Measurements from ENCODE around the gene CRYGA. TPM values are rescaled to one million over a fixed set of nuclear protein-coding genes. Genes with fewer than 3 reads are reported as not detected.
"Not testable (repeated sequence)": the region's sequence is repeated elsewhere in the genome, so short reads cannot be mapped to it uniquely, and the experiment has no call there.

Gene CRYGA
- total RNA-seq, 1 donor from 2014 or later = not detected

GRCh38 chr2:208128136-208128535 lies 35.3 kb downstream of the CRYGA start:
- TF ChIP-seq CTCF (IDR thresholded peaks at IDR 0.05; ENCODE audit: borderline replicate concordance) = no peak
- H3K27ac ChIP-seq (replicated peaks) = no peak overlapping the region
- H3K4me3 ChIP-seq = no peak overlapping the region
- DNase-seq = no peak
- no peaks in the 10 kb centered on the region for H3K9me3 ChIP-seq (replicated peaks)
- peaks cover 38% of the 10 kb centered on the region for H3K27me3 ChIP-seq (ENCODE audit: low read depth)
- peaks cover 7% of the 10 kb centered on the region for H3K4me1 ChIP-seq
- no peaks in the 10 kb centered on the region for H3K36me3 ChIP-seq
- intact Hi-C loops (cut with micrococcal nuclease) = no loop called here

GRCh38 chr2:208127090-208127489 lies 36.3 kb downstream of the CRYGA start:
- no peak for DNase-seq
- H3K9me3 ChIP-seq (replicated peaks) = no peaks in the 10 kb centered on the region
- H3K4me3 ChIP-seq = no peak overlapping the region
- H3K27ac ChIP-seq (replicated peaks) = no peak overlapping the region
- H3K4me1 ChIP-seq = peaks cover 7% of the 10 kb centered on the region
- intact Hi-C loops (cut with micrococcal nuclease) = no loop called here
- TF ChIP-seq CTCF (IDR thresholded peaks at IDR 0.05; ENCODE audit: borderline replicate concordance) = no peak
- peaks cover 44% of the 10 kb centered on the region for H3K27me3 ChIP-seq (ENCODE audit: low read depth)
- H3K36me3 ChIP-seq = no peaks in the 10 kb centered on the region

DNA sequence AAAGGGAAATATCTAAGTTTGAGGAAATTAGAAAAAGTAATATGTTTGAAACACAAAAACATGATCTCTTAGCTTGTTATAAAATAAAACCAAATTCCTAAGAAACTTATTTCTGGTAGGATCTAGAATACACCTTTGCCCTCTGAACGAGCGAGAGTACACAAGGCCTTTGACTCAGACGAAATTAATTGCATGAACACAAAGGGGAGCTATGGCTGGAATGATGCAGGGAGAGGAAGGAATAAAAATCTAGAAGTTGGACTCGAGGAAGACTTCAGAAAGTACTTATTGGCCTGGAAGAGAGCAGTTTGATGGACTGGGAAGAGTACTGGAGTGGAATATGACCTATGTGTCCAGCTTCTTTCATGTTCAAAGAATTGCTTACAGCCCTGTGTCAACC lies 38.1 kb downstream of the CRYGA start:
- peaks cover 44% of the 10 kb centered on the region for H3K27me3 ChIP-seq (ENCODE audit: low read depth)
- no peak overlapping the region for H3K27ac ChIP-seq (replicated peaks)
- no peak for TF ChIP-seq CTCF (IDR thresholded peaks at IDR 0.05; ENCODE audit: borderline replicate concordance)
- no peak for DNase-seq
- intact Hi-C loops (cut with micrococcal nuclease) = no loop called here
- H3K4me3 ChIP-seq = no peak overlapping the region
- no peaks in the 10 kb centered on the region for H3K36me3 ChIP-seq
- H3K4me1 ChIP-seq = peaks cover 7% of the 10 kb centered on the region
- no peaks in the 10 kb centered on the region for H3K9me3 ChIP-seq (replicated peaks)

DNA sequence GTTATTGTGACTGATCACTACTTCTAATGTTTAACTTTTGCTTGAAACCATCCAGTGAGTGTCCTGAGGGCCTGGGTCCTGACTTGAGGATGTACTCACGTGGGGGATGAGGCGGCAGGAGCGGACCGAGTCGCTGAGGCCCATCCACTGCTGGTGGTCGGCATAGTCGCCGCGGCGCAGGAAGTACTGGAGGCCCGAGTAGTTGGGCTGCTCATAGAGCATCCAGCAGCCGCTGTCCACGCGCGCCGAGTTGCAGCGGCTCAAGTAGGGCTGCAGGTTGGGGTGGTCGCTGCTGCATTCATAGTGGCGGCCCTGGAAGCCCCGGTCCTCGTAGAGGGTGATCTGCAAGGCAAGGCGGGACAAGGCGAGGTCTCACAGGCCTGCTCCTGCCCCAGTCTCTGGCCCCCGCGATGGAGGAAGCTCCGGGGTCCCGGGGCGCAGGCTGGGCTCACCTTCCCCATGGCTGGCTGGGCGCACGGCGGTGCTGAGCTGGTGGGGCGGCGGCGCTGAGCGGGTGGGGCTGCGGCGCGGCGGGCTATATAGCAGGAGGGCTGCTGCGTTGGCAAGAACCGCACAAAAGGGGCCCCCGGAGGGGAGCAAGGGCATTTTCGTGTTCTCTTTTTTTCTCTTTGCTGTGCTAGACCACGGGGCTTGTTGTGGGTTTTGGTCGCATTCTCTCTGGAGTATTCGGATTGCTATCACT lies 39.2 kb downstream of the CRYGA start, which contains the start of gene CRYGD:
TSS of gene CRYGD (minus strand) at position 512 of the 703 bp plus-strand sequence. CDS start at position 461, 51 bp downstream.
- intact Hi-C loops (cut with micrococcal nuclease); H3K4me1 ChIP-seq; H3K9me3 ChIP-seq (replicated peaks); H3K27ac ChIP-seq (replicated peaks); DNase-seq; H3K36me3 ChIP-seq: not testable (repeated sequence)
- peaks cover 44% of the 10 kb centered on the region for H3K27me3 ChIP-seq (ENCODE audit: low read depth)
- peak within 1 kb of the TSS; percentile 54 for H3K4me3 ChIP-seq

- Histone ChIP-seq H3K9me3 (replicated peaks) (no peaks in the 10 kb centered on the region), H3K27me3 (ENCODE audit: low read depth) (peaks cover 42% of the 10 kb centered on the region), H3K36me3 (no peaks in the 10 kb centered on the region), H3K4me1 (peaks cover 7% of the 10 kb centered on the region), H3K4me3 (no peak overlapping the region), H3K27ac (replicated peaks) (no peak overlapping the region)
- no peak for DNase-seq
- intact Hi-C loops (cut with micrococcal nuclease) = no loop called here
- no peak for TF ChIP-seq CTCF (IDR thresholded peaks at IDR 0.05; ENCODE audit: borderline replicate concordance)
Measured at GRCh38 chr2:208122248-208122647, 41.1 kb downstream of the CRYGA start.

DNA sequence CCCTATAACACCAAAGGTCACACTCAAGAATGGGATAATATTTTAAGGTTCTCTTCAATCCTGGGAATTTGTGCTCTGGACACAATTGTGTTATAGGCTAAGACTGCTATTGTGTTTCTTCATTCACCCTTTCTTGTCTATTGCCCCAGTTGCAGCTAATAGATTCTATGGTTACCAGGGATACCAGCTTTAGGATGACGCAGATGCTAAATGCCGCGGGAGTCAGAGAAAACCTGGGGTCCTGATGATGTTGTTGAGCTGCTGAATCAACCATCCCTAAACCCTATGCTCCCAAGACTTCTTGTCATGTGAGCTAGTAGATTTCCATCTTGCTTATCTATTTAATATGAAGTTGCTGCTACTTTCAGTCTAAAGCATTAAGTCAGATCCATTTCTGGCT lies 44.5 kb downstream of the CRYGA start:
- Histone ChIP-seq H3K9me3 (replicated peaks) (no peaks in the 10 kb centered on the region), H3K4me3 (no peak overlapping the region), H3K27ac (replicated peaks) (no peak overlapping the region), H3K4me1 (peaks cover under 1% of the 10 kb centered on the region), H3K36me3 (no peaks in the 10 kb centered on the region), H3K27me3 (ENCODE audit: low read depth) (peaks cover 32% of the 10 kb centered on the region)
- DNase-seq = no peak
- TF ChIP-seq CTCF (IDR thresholded peaks at IDR 0.05; ENCODE audit: borderline replicate concordance) = no peak
- intact Hi-C loops (cut with micrococcal nuclease) = no loop called here

GRCh38 chr2:208117390-208117789 lies 46.0 kb downstream of the CRYGA start:
- H3K9me3 ChIP-seq (replicated peaks); H3K4me1 ChIP-seq; H3K27ac ChIP-seq (replicated peaks); H3K4me3 ChIP-seq; intact Hi-C loops (cut with micrococcal nuclease); H3K36me3 ChIP-seq; DNase-seq: not testable (repeated sequence)
- peaks cover 35% of the 10 kb centered on the region for H3K27me3 ChIP-seq (ENCODE audit: low read depth)

All from left ventricle myocardium inferior (tissue), 1 donor.